Glutamatergic neuron (in vitro differentiated cells): ENCODE data around the gene TJP1. TPM values are rescaled to one million over a fixed set of nuclear protein-coding genes. Genes with fewer than 3 reads are reported as not detected.
A peak's percentile ranks its signal among the peaks of the same experiment; 100 is the strongest.

Source experiments
- DNase-seq: peaks from one replicate; pipeline ENCODE4 v3.0.0; 2022
- H3K27ac Mint-ChIP-seq: one replicate; pipeline ENCODE4 v1.8.0; 2020; ENCODE audit warnings: mild to moderate bottlenecking, mixed read lengths, inconsistent platforms; ENCODE audit not compliant: unreplicated experiment
- H3K27me3 Mint-ChIP-seq: one replicate; pipeline ENCODE4 v1.8.0; 2020; ENCODE audit warnings: mild to moderate bottlenecking, moderate library complexity, mixed read lengths, inconsistent platforms; ENCODE audit not compliant: unreplicated experiment
- H3K36me3 Mint-ChIP-seq: one replicate; pipeline ENCODE4 v1.8.0; 2020; ENCODE audit warnings: mild to moderate bottlenecking, mixed read lengths, inconsistent platforms; ENCODE audit not compliant: unreplicated experiment
- H3K4me1 Mint-ChIP-seq: one replicate; pipeline ENCODE4 v1.8.0; 2020; ENCODE audit warnings: mild to moderate bottlenecking, low read depth, mixed read lengths, inconsistent platforms; ENCODE audit not compliant: unreplicated experiment
- H3K4me3 Mint-ChIP-seq: one replicate; pipeline ENCODE4 v1.8.0; 2020; ENCODE audit warnings: mild to moderate bottlenecking, mixed read lengths, inconsistent platforms; ENCODE audit not compliant: unreplicated experiment
- H3K9me3 Mint-ChIP-seq: one replicate; pipeline ENCODE4 v1.8.0; 2020; ENCODE audit warnings: mild to moderate bottlenecking, moderate library complexity, mixed read lengths, inconsistent platforms; ENCODE audit not compliant: unreplicated experiment
- total RNA-seq: library from RNA; stranded (reverse); fragmentation: NEBNext Ultra II Directional; extraction: Animal tissue kit (Norgen Biotek cat#: 25700); gene quantifications from one replicate; pipeline ENCODE4 v1.2.1, GENCODE V29; 2021; ENCODE audit not compliant: unreplicated experiment
- TF ChIP-seq, protein P1 (sequence below): fragments of 200-600 bp; sonication (generic); IDR thresholded peaks from one replicate; pipeline ENCODE4 v1.5.0; 2021; ENCODE audit not compliant: partially characterized antibody, unreplicated experiment

Gene TJP1
- total RNA-seq, 1 donor from 2014 or later = 129 TPM

DNA sequence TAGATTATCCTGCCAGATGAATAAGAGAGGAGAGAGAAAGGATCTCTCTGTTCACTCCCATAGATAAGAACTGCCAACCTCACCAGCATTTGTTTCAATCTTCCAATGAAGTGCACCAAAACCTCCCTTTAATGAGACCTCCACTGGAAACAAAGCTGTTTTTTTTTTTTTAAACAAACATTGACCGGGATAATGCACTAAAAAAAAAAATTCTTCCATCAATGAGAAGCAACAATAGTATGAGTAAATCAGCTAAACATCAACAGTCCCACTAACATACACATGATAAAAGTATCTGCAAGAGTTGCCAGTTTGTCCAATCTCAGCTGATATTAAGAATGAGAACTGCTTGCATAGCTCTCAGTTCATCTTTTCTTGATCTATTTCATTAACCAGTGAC is 19.9 kb downstream of the TJP1 start:
- no peak overlapping the region for H3K27ac Mint-ChIP-seq
- H3K4me1 Mint-ChIP-seq = peaks cover 33% of the 10 kb centered on the region
- no peaks in the 10 kb centered on the region for H3K9me3 Mint-ChIP-seq
- H3K36me3 Mint-ChIP-seq = no peaks in the 10 kb centered on the region
- H3K4me3 Mint-ChIP-seq = no peak overlapping the region
- H3K27me3 Mint-ChIP-seq = no peaks in the 10 kb centered on the region
- TF ChIP-seq, protein P1, sequence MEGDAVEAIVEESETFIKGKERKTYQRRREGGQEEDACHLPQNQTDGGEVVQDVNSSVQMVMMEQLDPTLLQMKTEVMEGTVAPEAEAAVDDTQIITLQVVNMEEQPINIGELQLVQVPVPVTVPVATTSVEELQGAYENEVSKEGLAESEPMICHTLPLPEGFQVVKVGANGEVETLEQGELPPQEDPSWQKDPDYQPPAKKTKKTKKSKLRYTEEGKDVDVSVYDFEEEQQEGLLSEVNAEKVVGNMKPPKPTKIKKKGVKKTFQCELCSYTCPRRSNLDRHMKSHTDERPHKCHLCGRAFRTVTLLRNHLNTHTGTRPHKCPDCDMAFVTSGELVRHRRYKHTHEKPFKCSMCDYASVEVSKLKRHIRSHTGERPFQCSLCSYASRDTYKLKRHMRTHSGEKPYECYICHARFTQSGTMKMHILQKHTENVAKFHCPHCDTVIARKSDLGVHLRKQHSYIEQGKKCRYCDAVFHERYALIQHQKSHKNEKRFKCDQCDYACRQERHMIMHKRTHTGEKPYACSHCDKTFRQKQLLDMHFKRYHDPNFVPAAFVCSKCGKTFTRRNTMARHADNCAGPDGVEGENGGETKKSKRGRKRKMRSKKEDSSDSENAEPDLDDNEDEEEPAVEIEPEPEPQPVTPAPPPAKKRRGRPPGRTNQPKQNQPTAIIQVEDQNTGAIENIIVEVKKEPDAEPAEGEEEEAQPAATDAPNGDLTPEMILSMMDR = no peak
- no peak for DNase-seq

- Mint-ChIP-seq H3K4me3 (peak overlapping the region; percentile 16), H3K9me3 (peaks cover 2% of the 10 kb centered on the region), H3K27ac (no peak overlapping the region), H3K36me3 (peaks cover 2% of the 10 kb centered on the region), H3K4me1 (peaks cover 29% of the 10 kb centered on the region), H3K27me3 (peaks cover under 1% of the 10 kb centered on the region)
- DNase-seq = no peak
- TF ChIP-seq, protein P1 = no peak
These were observed 21.5 kb downstream of the TJP1 start for GRCh38 chr15:29800491-29801366.

DNA sequence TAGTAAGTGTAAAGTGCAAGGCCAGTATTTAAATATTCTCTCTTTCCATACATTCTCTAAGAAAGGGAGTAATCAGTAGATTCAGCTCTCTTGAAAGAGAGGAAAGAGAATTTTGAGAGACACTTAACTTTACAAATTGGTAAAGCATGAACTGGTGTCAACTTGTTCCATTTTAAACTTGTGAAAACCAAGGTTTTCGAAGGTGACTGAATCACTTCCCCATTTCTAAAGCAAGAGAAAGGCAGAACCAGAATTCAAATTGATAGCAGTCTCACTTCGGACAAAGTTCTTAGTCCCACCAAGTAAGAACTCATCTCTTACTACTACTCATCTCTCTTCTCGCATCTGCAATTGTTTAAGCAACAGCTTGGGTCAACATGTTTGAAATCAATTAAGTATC is 22.4 kb downstream of the TJP1 start:
- Mint-ChIP-seq H3K4me3 (no peak overlapping the region), H3K27ac (no peak overlapping the region), H3K4me1 (peaks cover 24% of the 10 kb centered on the region), H3K36me3 (peaks cover 5% of the 10 kb centered on the region), H3K27me3 (peaks cover 3% of the 10 kb centered on the region), H3K9me3 (peaks cover 2% of the 10 kb centered on the region)
- TF ChIP-seq, protein P1 = no peak
- DNase-seq = no peak

- Mint-ChIP-seq H3K9me3 (peaks cover 9% of the 10 kb centered on the region), H3K27ac (no peak overlapping the region), H3K4me3 (no peak overlapping the region), H3K36me3 (peaks cover 30% of the 10 kb centered on the region), H3K27me3 (peaks cover 5% of the 10 kb centered on the region), H3K4me1 (peaks cover 3% of the 10 kb centered on the region)
- DNase-seq = no peak
- TF ChIP-seq, protein P1 = no peak
These were observed 26.7 kb downstream of the TJP1 start for GRCh38 chr15:29795610-29796009.

DNA sequence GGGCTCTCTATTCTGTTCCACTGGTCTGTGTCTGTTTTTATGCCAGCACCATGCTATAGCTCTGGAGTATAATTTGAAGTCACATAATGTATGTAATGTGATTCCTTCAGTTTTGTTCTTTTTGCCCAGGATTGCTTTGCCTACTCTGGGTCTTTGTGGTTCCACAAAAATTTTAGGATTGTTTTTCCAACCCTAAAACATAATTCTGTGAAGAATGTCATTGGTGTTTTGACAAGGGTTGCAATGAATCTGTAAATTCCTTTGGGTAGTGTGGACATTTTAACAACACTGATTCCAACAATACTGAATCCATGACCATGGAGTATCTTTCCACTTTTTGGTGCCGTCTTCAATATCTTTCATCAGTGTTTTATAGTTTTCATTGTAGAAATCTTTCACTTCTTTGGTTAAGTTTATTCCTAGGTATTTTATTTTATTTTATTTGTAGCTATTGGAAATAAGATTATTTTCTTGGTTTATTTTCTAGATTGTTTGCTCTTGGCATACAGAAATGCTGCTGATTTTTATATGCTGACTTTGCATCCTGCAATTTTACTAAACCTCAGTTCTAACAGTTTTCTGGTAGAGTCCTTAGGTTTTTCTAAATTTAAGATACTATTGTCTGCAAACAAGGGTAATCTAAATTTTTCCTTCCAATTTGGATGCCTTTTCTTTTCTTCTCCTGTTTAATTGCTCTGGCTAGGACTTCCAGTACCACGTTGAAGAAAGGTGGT is 29.7 kb downstream of the TJP1 start:
- Mint-ChIP-seq H3K9me3 (peaks cover 9% of the 10 kb centered on the region), H3K27me3 (peaks cover 5% of the 10 kb centered on the region), H3K4me1 (no peaks in the 10 kb centered on the region), H3K36me3 (peaks cover 30% of the 10 kb centered on the region), H3K27ac (no peak overlapping the region), H3K4me3 (no peak overlapping the region)
- TF ChIP-seq, protein P1 = no peak
- no peak for DNase-seq
